GM12878 (cell line): ENCODE results near the gene CARS2. TPM values are rescaled to one million over a fixed set of nuclear protein-coding genes. Genes with fewer than 3 reads are reported as not detected.

Experiments used
- ATAC-seq: fragments of 200-7000 bp; cut with Tn5 transposase; 3 replicates; pipeline ENCODE4 v1.9.1; 2020; ENCODE audit warnings: mild to moderate bottlenecking, moderate library complexity
- BruUV-seq: library from RNA; stranded (reverse); fragments of 400-500 nt; replicated peaks from 2 replicates; lab custom pipeline; 2021; lab: Mats Ljungman, UMichigan
- CTCF ChIA-PET: fragments of 300-600 bp; sonication (Branson Sonifier 250); formaldehyde crosslinking; extraction: SDS; loops from one replicate; lab custom pipeline; 2021; ENCODE audit warnings: inconsistent platforms; lab: Yijun Ruan, JAX
- POLR2A ChIA-PET: fragments of 350-600 bp; formaldehyde crosslinking; extraction: SDS; loops from one replicate; lab custom pipeline; 2021; ENCODE audit warnings: inconsistent platforms; lab: Charles Lee
- RAD21 ChIA-PET: fragments of 300-600 bp; sonication (Branson Sonifier 250); formaldehyde crosslinking; loops from one replicate; lab custom pipeline; 2023; ENCODE audit warnings: antibody characterized with exemption; ENCODE audit not compliant: unreplicated experiment; lab: Charles Lee
- SMC1A ChIA-PET: fragments of 300-600 bp; sonication (Branson Sonifier 250); formaldehyde crosslinking; loops from one replicate; lab custom pipeline; 2023; ENCODE audit not compliant: unreplicated experiment, uncharacterized antibody; lab: Charles Lee
- DNase-seq: peaks from one replicate; pipeline ENCODE4 v3.0.0-alpha.2; 2011; ENCODE audit warnings: low read depth, low spot score
- FAIRE-seq: peaks from 3 replicates; lab custom pipeline; 2011; peaks lifted over from hg19 to GRCh38; lab: Jason Lieb, UNC
- H2AFZ ChIP-seq: 2 replicates; pipeline ENCODE4 v1.6.0; 2011; ENCODE audit warnings: low read depth, low read length, control low read depth; ENCODE audit not compliant: control insufficient read depth
- H3K27ac ChIP-seq: 2 replicates; pipeline ENCODE4 v1.5.1; 2011; ENCODE audit warnings: control low read depth; ENCODE audit not compliant: control insufficient read depth, insufficient read depth
- H3K27me3 ChIP-seq, 2 experiments: replicated peaks in 1 of 2; 2 replicates each; pipeline versions ENCODE4 v1.6.0 to v1.6.1; 2011; ENCODE audit warnings: low read length in 1 of 2; ENCODE audit not compliant: control insufficient read depth in 2 of 2, insufficient read depth in 2 of 2
- H3K36me3 ChIP-seq, 2 experiments: 2 replicates each; pipeline ENCODE4 v1.5.1; 2011; ENCODE audit warnings: low read length in 1 of 2; ENCODE audit not compliant: control insufficient read depth in 2 of 2, insufficient read depth in 2 of 2
- H3K4me1 ChIP-seq: 2 replicates; pipeline ENCODE4 v1.6.1; 2011; ENCODE audit warnings: mild to moderate bottlenecking, low read length, moderate library complexity, mixed read lengths; ENCODE audit not compliant: control insufficient read depth, insufficient read depth
- H3K4me2 ChIP-seq: 2 replicates; pipeline ENCODE4 v1.6.0; 2011; ENCODE audit warnings: control low read depth; ENCODE audit not compliant: control insufficient read depth, insufficient read depth
- H3K4me3 ChIP-seq: fragments of 200-600 bp; sonication (generic); 2 replicates; pipeline ENCODE4 v1.5.1; 2016
- H3K79me2 ChIP-seq: 2 replicates; pipeline ENCODE4 v1.6.0; 2011; ENCODE audit warnings: low read length; ENCODE audit not compliant: control insufficient read depth, insufficient read depth
- H3K9ac ChIP-seq: 2 replicates; pipeline ENCODE4 v1.8.0; 2011; ENCODE audit warnings: low read length, control low read depth, mixed read lengths; ENCODE audit not compliant: control insufficient read depth, insufficient read depth
- H3K9me3 ChIP-seq: replicated peaks from 3 replicates; pipeline ENCODE4 v1.5.1; 2011; ENCODE audit warnings: mild to moderate bottlenecking, low read length; ENCODE audit not compliant: control insufficient read depth, insufficient read depth
- H4K20me1 ChIP-seq: 2 replicates; pipeline ENCODE4 v1.6.0; 2011; ENCODE audit not compliant: control insufficient read depth, insufficient read depth
- IKZF1 ChIP-seq: fragments of 450-650 bp; conservative IDR thresholded peaks from 2 replicates; pipeline ENCODE4 v1.6.1; 2017; ENCODE audit warnings: antibody characterized with exemption, mild to moderate bottlenecking
- MEF2A ChIP-seq: IDR thresholded peaks from 2 replicates; pipeline ENCODE4 v1.6.1; 2011; ENCODE audit warnings: low read depth, mild to moderate bottlenecking, low read length, moderate library complexity; ENCODE audit not compliant: insufficient read depth
- RCOR1 ChIP-seq: conservative IDR thresholded peaks from 2 replicates; pipeline ENCODE4 v1.6.1; 2012; ENCODE audit warnings: low read depth, low read length, improper control_type of control experiment
- ZNF274 ChIP-seq: IDR thresholded peaks from one replicate; pipeline ENCODE4 v1.8.0; 2011; ENCODE audit not compliant: insufficient read length, insufficient read depth
- WGBS: methylation state at CpG from one replicate; pipeline ENCODE4 v1.1.6; 2016; ENCODE audit warnings: low lambda C conversion rate; ENCODE audit not compliant: insufficient replicate concordance, insufficient coverage; ENCODE audit errors: missing lambda C conversion rate; 5-methylcytosine and 5-hydroxymethylcytosine counted together
- in situ Hi-C: fragments of 300-500 bp; cut with MboI; formaldehyde crosslinking; loops from 9 replicates; pipeline ENCODE4 v1.14.3; 2018; ENCODE audit warnings: mixed read lengths
- intact Hi-C: fragments of 100-400 bp; cut with micrococcal nuclease; formaldehyde crosslinking; loops from one replicate; pipeline ENCODE4 v1.14.2; 2022; ENCODE audit not compliant: unreplicated experiment
- polyA plus RNA-seq, 11 experiments: library from polyadenylated mRNA; depleted of rRNA in 4 of 11; unstranded in 6 of 11; stranded (reverse) in 5 of 11; fragments of >200 nt; fragmentation: Nextera tagmentation in 4 of 11; fragmentation: Illumina TruSeq in 1 of 11; extraction: Ambion mirVana in 4 of 11; extraction: Trizol in 1 of 11; gene quantifications; 1 replicate in 1 of 11; 2 replicates in 10 of 11; pipeline versions ENCODE4 v1.2.1 to v1.2.3, GENCODE V29; 2011 to 2016; ENCODE audit warnings: inconsistent platforms in 2 of 11, missing spikeins in 2 of 11, low read depth in 1 of 11
- total RNA-seq, 4 experiments: library from RNA; depleted of rRNA in 3 of 4; stranded (reverse); fragments of >200 nt in 3 of 4; fragmentation: Illumina TruSeq in 1 of 4; extraction: Trizol in 1 of 4; gene quantifications; 2 replicates each; pipeline versions ENCODE4 v1.2.1 to v1.2.3, GENCODE V29; 2013 to 2021

Gene CARS2
- total and polyA plus RNA-seq, 10 of the 15 experiments (the other 5 are each of a cell fraction or from before 2014, with no cell fraction given) = 4.2 to 101 (median 61.5) TPM

- WGBS = 95% methylated on average over 16 of the region's 16 CpGs
Measured at GRCh38 chr13:110648146-110648819, 57.6 kb downstream of the CARS2 start.

GRCh38 chr13:110647365-110647737, 58.6 kb downstream of the CARS2 start:
- Histone ChIP-seq H3K79me2 (no peaks in the 10 kb centered on the region), H4K20me1 (no peaks in the 10 kb centered on the region), H3K4me1 (peaks cover 6% of the 10 kb centered on the region), H3K9me3 (no peaks in the 10 kb centered on the region), H3K4me2 (no peak overlapping the region), H2AFZ (no peak overlapping the region), H3K36me3 (peaks cover 27 to 31% of the 10 kb centered on the region in 2 experiments), H3K27me3 (no peaks in the 10 kb centered on the region), H3K4me3 (no peak overlapping the region), H3K27ac (no peak overlapping the region), H3K9ac (no peak overlapping the region)
- DNase-seq = no peak
- WGBS = 89% methylated on average over 10 of the region's 10 CpGs
- ATAC-seq = no peak
- intact Hi-C loops (no loop called here), in situ Hi-C loops (no loop called here)
- ChIA-PET CTCF (interaction anchor here (1.4 kb wide), 1 partner anchor 54 kb away, joined by 3 read pairs; no protein-coding TSS in a partner anchor), POLR2A (interaction anchor here (1.0 kb wide), 1 partner anchor 9 kb away, joined by 3 read pairs; no protein-coding TSS in a partner anchor), RAD21 (no interaction called here), SMC1A (no interaction called here)
- no TSS peak for BruUV-seq
- FAIRE-seq = no peak
- no peak for TF ChIP-seq ZNF274
- no peak for TF ChIP-seq RCOR1

More at GRCh38 chr13:110648146-110648819, 57.6 kb downstream of the CARS2 start:
- H3K9me3 ChIP-seq = no peaks in the 10 kb centered on the region
- FAIRE-seq (no peak), ATAC-seq (no peak), DNase-seq (no peak)
- no peak overlapping the region for H2AFZ ChIP-seq
- peaks cover 14% of the 10 kb centered on the region for H3K4me1 ChIP-seq
- H3K27me3 ChIP-seq = no peaks in the 10 kb centered on the region
- peaks cover 26 to 30% of the 10 kb centered on the region in 2 experiments for H3K36me3 ChIP-seq
- ChIA-PET POLR2A (interaction anchor here (1.0 kb wide), 1 partner anchor 8 kb away, joined by 3 read pairs; no protein-coding TSS in a partner anchor), SMC1A (interaction anchor here (0.8 kb wide), 1 partner anchor 171 kb away, joined by 3 read pairs; no protein-coding TSS in a partner anchor), RAD21 (no interaction called here), CTCF (interaction anchor here (1.1 to 1.4 kb wide), 2 partner anchors 8 to 55 kb away, joined by 3 read pairs; no protein-coding TSS in a partner anchor)
- no peak overlapping the region for H3K27ac ChIP-seq
- in situ Hi-C loops = no loop called here
- H3K4me2 ChIP-seq = no peak overlapping the region
- no peak overlapping the region for H3K4me3 ChIP-seq
- no peaks in the 10 kb centered on the region for H4K20me1 ChIP-seq
- H3K79me2 ChIP-seq = no peaks in the 10 kb centered on the region; the same call in 1 of the 2 replicates
- intact Hi-C loops = no loop called here
- H3K9ac ChIP-seq = no peak overlapping the region
- BruUV-seq = no TSS peak
- TF ChIP-seq MEF2A = no peak
- TF ChIP-seq IKZF1 = peak; percentile 27; the same call in 1 of the 2 replicates
